ENCODE data around the gene SUGCT. TPM values are rescaled to one million over a fixed set of nuclear protein-coding genes. Genes with fewer than 3 reads are reported as not detected.

The SUGCT gene
- total and polyA plus RNA-seq, 9 of the 15 experiments (the other 6 are each of a cell fraction or from before 2014, with no cell fraction given): 0.58 to 2.5 (median 1.4) TPM

DNA sequence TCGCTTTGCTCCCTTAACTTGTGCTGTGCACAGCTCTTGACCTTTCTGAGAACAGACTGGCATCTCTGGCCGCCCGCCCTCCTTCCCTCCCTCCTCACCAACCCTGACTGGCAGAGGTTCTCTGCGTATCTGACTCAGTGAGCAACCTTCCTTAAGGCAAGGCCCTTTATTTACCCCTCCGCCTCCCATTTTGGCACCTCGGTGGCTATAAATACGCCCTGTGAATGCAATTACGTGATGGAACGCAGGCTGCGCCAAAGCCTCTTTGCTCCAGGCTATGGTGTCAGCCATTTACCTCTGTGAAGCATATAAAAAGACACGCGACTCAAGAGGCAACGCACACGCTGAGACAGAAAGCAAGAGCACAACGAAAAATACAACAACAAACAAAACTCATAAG lies 764.3 kb downstream of the SUGCT start:
- Histone ChIP-seq H3K27me3 (ENCODE audit: control insufficient read depth in 2 of 2, insufficient read depth in 2 of 2, low read length in 2 of 2) (no peaks in the 10 kb centered on the region), H3K9ac (ENCODE audit: insufficient read depth in 1 of 2, low read depth in 2 of 2, low read length in 2 of 2) (no peak overlapping the region), H3K4me3 (no peak overlapping the region), H2AFZ (ENCODE audit: low read depth, low read length) (no peak overlapping the region), H3K4me1 (replicated peaks in 1 of 2; ENCODE audit: control insufficient read depth in 2 of 2, insufficient read depth in 2 of 2, low read length in 2 of 2) (no peaks in the 10 kb centered on the region), H3K27ac (ENCODE audit: extremely low read depth, low read depth, low read length) (no peak overlapping the region), H3K9me3 (replicated peaks; ENCODE audit: control insufficient read depth, insufficient read depth, low read depth, low read length) (no peaks in the 10 kb centered on the region), H3K9me1 (ENCODE audit: control insufficient read depth, insufficient read depth, low read length) (no peaks in the 10 kb centered on the region), H3K4me2 (ENCODE audit: insufficient read depth, low read length) (no peak overlapping the region), H3K36me3 (ENCODE audit: control insufficient read depth, insufficient read depth, low read length) (no peaks in the 10 kb centered on the region), H3K79me2 (ENCODE audit: control insufficient read depth, insufficient read depth, low read length) (no peaks in the 10 kb centered on the region), H4K20me1 (replicated peaks; ENCODE audit: control insufficient read depth, insufficient read depth, low read length) (no peaks in the 10 kb centered on the region)
- in situ Hi-C loops (cut with MboI) (no loop called here), intact Hi-C loops (cut with micrococcal nuclease) (no loop called here)
- DNase-seq (ENCODE audit: extremely low read depth in 1 of 4, low spot score in 3 of 4): no peak
- ChIA-PET CTCF (ENCODE audit: low intra/inter-chr PET ratio) (no interaction called here), POLR2A (no interaction called here)
- BruUV-seq (replicated peaks): no TSS peak
- ATAC-seq: no peak
- 2% methylated on average over 13 of the region's 15 CpGs for WGBS (ENCODE audit: insufficient coverage, low coverage, missing lambda C conversion rate)
- TF ChIP-seq ZNF384 (IDR thresholded peaks at IDR 0.05; ENCODE audit: low read depth, low read length): no peak
- TF ChIP-seq ZNF707 (CRISPR knock-in tag; conservative IDR thresholded peaks at IDR 0.05): no peak
- TF ChIP-seq ESRRA (IDR thresholded peaks at IDR 0.05; ENCODE audit: borderline replicate concordance, low read depth): no peak
- no peak for FAIRE-seq

DNA sequence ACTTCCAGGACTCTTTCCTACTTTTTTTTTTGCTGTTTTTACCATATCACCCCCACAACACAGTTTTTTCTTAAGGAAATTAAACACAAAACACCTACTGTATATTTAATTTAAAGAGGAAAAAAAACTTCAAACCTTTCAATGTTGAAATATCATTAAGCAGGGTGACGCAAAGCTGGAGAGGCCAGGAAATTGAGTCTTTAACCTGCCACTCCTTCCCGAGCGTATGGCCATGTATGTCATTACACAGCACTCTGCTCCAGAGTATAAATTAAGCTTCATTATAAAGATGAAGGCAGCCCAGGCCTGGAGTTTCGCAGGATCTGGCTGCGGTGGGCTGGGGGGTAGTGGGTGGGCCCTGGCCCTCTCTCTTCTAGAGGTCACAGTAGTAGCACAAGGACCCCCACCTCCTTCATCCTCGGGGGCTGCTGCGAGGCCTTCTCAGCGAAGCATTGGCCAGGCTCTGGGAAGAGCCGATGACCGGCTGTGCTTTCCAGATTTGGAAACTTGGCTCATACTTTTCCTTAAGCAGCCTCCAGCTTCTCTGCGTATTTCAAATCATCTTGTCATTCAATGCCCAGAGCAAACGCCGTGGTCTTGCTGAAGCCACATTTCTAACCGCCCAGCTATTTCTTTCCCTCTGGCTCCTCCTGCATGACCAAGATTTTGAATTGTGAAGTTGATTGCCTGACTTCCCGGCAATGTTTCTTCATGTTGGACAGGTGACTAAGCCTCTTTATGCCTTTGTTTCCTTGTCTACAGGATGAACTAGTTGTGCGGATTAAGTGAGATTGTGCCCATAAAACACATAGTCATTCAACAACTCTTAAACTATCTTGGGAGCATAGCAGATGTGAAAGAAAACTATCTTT lies 765.1 kb downstream of the SUGCT start:
- Histone ChIP-seq H3K9me1 (ENCODE audit: control insufficient read depth, insufficient read depth, low read length) (no peaks in the 10 kb centered on the region), H3K9me3 (replicated peaks; ENCODE audit: control insufficient read depth, insufficient read depth, low read depth, low read length) (no peaks in the 10 kb centered on the region), H3K4me1 (replicated peaks in 1 of 2; ENCODE audit: control insufficient read depth in 2 of 2, insufficient read depth in 2 of 2, low read length in 2 of 2) (no peaks in the 10 kb centered on the region), H3K4me3 (no peak overlapping the region), H3K27me3 (ENCODE audit: control insufficient read depth in 2 of 2, insufficient read depth in 2 of 2, low read length in 2 of 2) (no peaks in the 10 kb centered on the region), H3K4me2 (ENCODE audit: insufficient read depth, low read length) (no peak overlapping the region), H3K36me3 (ENCODE audit: control insufficient read depth, insufficient read depth, low read length) (no peaks in the 10 kb centered on the region), H3K27ac (ENCODE audit: extremely low read depth, low read depth, low read length) (no peak overlapping the region), H2AFZ (ENCODE audit: low read depth, low read length) (no peak overlapping the region), H4K20me1 (replicated peaks; ENCODE audit: control insufficient read depth, insufficient read depth, low read length) (no peaks in the 10 kb centered on the region), H3K9ac (ENCODE audit: insufficient read depth in 1 of 2, low read depth in 2 of 2, low read length in 2 of 2) (no peak overlapping the region), H3K79me2 (ENCODE audit: control insufficient read depth, insufficient read depth, low read length) (no peaks in the 10 kb centered on the region)
- 3% methylated on average over 15 of the region's 16 CpGs for WGBS (ENCODE audit: insufficient coverage, low coverage, missing lambda C conversion rate)
- POLR2A ChIA-PET: no interaction called here
- in situ Hi-C loops (cut with MboI): no loop called here
- BruUV-seq (replicated peaks): no TSS peak
- no peak for FAIRE-seq
- CTCF ChIA-PET (ENCODE audit: low intra/inter-chr PET ratio): no interaction called here
- ATAC-seq: no peak
- no peak for DNase-seq (ENCODE audit: extremely low read depth in 1 of 4, low spot score in 3 of 4)
- intact Hi-C loops (cut with micrococcal nuclease): no loop called here
- no peak for TF ChIP-seq RBM15 (IDR thresholded peaks at IDR 0.05; ENCODE audit: insufficient read depth, low read length)

All from K562 (cell line).